ENCODE results near the gene CTSA. TPM values are rescaled to one million over a fixed set of nuclear protein-coding genes. Genes with fewer than 3 reads are reported as not detected.

CTSA gene
- total RNA-seq: 136 and 192 TPM in 2 replicates

DNA sequence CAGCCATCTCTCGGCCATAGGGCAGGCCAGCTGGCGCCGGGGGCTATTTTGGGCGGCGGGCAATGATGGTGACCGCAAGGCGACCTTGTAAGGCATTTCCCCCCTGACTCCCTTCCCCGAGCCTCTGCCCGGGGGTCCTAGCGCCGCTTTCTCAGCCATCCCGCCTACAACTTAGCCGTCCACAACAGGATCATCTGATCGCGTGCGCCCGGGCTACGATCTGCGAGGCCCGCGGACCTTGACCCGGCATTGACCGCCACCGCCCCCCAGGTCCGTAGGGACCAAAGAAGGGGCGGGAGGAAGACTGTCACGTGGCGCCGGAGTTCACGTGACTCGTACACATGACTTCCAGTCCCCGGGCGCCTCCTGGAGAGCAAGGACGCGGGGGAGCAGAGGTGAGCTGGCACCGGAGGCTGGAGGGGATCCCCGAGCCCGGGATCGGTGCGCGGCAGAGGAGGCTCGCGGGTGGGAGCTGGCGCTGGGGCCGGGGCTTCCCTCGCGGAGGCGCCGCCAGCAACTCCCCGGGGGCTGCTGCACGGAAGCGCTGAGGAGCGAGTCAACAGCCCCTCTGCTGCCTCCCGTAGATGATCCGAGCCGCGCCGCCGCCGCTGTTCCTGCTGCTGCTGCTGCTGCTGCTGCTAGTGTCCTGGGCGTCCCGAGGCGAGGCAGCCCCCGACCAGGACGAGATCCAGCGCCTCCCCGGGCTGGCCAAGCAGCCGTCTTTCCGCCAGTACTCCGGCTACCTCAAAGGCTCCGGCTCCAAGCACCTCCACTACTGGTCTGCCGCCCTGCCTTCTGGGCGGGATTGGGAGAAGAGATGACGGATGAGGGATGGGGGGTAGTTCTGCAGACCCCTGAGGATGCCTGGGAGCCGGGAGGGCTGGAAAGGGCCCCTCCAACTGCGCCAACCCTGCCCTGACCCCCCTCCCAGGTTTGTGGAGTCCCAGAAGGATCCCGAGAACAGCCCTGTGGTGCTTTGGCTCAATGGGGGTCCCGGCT, at the start of gene CTSA, which contains the start of gene NEURL2:
CTSA (plus strand) TSS at position 351 of the 999 bp plus-strand sequence; CDS start at position 585, 234 bp downstream.
NEURL2 (minus strand) TSS at position 224 of the 999 bp plus-strand sequence; CDS start at position 7, 217 bp downstream.
- TF ChIP-seq, protein P1, sequence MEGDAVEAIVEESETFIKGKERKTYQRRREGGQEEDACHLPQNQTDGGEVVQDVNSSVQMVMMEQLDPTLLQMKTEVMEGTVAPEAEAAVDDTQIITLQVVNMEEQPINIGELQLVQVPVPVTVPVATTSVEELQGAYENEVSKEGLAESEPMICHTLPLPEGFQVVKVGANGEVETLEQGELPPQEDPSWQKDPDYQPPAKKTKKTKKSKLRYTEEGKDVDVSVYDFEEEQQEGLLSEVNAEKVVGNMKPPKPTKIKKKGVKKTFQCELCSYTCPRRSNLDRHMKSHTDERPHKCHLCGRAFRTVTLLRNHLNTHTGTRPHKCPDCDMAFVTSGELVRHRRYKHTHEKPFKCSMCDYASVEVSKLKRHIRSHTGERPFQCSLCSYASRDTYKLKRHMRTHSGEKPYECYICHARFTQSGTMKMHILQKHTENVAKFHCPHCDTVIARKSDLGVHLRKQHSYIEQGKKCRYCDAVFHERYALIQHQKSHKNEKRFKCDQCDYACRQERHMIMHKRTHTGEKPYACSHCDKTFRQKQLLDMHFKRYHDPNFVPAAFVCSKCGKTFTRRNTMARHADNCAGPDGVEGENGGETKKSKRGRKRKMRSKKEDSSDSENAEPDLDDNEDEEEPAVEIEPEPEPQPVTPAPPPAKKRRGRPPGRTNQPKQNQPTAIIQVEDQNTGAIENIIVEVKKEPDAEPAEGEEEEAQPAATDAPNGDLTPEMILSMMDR (IDR thresholded peaks at IDR 0.05; ENCODE audit: insufficient read depth, low read length, poor library complexity, severe bottlenecking): no peak
- no peak for DNase-seq (ENCODE audit: low read depth)
- Histone ChIP-seq H3K4me3 (ENCODE audit: low read depth, low read length) (peak within 1 kb of the TSS; percentile 73), H3K36me3 (ENCODE audit: control insufficient read depth, insufficient read depth, low read length) (peaks cover 1% of the 10 kb centered on the region), H3K27me3 (ENCODE audit: control insufficient read depth, insufficient read depth, low read length) (no peaks in the 10 kb centered on the region)

DNA sequence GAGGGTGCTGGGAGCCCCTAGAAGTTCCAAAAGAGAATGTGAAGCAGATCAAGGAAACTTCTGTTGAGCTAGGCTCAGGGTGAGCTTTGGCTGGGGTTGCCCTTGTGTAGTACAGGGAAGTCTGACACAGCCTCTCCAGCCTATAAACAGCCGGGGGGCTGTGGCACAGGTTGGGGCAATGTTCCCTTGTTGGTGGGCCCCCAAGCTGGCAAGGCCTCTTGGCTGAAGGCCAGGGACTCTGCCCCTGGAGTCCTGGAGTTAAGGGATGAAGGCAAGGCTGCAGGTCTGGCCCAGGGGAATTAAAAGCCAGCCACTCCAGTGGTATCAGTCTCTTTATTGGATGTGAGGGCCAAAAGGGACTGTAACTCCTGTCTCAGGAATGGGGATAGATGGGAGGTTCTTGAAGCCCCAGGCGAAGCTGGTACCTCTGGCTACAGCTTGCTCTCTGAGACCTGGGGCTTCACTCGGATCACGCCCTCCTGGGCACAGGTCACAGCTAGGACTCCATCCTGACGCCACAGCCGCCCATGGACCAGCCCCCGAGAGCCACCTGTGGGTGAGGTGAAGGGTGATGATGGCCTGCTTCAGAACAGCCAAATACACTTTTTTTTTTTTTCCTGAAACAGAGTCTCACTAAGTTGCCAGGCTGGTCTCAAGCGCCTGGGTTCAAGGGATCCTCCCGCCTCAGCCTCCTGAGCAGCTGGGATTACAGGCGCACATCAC, 49.6 kb upstream of the CTSA start:
- Histone ChIP-seq H3K27me3 (ENCODE audit: control insufficient read depth, insufficient read depth, low read length) (no peaks in the 10 kb centered on the region), H3K4me3 (ENCODE audit: low read depth, low read length) (no peak overlapping the region), H3K36me3 (ENCODE audit: control insufficient read depth, insufficient read depth, low read length) (peaks cover 4% of the 10 kb centered on the region)
- TF ChIP-seq, protein P1 (IDR thresholded peaks at IDR 0.05; ENCODE audit: insufficient read depth, low read length, poor library complexity, severe bottlenecking): no peak
- no peak for DNase-seq (ENCODE audit: low read depth)

DNA sequence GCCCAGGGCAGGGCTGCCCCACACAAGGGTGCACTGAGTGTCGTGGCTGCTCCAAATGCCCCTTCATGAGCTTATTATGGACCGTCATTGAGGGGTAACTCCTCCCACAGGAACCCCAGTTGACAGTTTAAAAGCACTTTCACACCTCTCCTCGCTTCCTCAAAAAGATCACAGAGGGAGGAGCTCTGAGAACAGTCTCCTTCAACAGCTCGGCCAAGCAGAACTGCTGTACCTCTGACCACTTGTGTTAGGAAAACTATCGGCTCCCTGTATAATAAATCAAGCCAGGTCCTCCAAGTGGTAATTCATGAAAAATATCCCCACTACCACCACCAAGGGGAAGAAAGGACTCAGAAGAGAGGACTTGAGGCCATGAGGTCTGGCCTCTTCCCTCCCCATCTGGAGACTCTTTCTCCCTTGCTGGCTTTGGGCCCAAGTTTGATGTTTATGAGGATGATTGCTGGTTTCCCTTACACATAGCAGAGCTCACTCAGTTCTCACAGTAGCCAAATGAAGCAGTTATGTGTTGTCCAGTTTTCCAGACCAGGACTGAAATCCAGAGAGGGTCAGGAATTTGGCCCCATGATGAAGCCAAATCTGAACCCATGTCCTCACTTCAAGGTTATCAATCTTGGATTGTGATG, 48.8 kb upstream of the CTSA start:
- Histone ChIP-seq H3K36me3 (ENCODE audit: control insufficient read depth, insufficient read depth, low read length) (peaks cover 4% of the 10 kb centered on the region), H3K27me3 (ENCODE audit: control insufficient read depth, insufficient read depth, low read length) (no peaks in the 10 kb centered on the region), H3K4me3 (ENCODE audit: low read depth, low read length) (no peak overlapping the region)
- TF ChIP-seq, protein P1 (IDR thresholded peaks at IDR 0.05; ENCODE audit: insufficient read depth, low read length, poor library complexity, severe bottlenecking): no peak
- no peak for DNase-seq (ENCODE audit: low read depth)

DNA sequence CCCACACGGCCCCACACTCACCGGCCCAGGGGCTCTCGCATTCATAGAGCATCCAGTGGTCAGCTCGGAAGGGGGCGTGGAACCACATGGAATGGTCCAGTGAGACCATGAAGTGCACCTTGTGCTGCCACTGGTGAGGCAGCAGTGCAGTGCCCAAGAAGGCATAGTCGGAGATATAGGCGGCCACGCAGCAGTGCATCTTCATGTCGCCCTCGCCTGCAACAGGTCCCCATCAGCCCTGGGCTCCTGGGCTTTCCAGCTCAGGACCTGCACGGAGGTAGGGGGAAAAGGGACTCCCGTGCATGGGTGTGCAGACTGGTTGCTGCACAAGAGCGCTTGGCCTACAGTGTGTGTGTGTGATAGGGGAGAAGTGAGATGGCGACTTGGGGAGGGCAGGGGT, 47.6 kb upstream of the CTSA start:
- TF ChIP-seq, protein P1 (IDR thresholded peaks at IDR 0.05; ENCODE audit: insufficient read depth, low read length, poor library complexity, severe bottlenecking): no peak

DNA sequence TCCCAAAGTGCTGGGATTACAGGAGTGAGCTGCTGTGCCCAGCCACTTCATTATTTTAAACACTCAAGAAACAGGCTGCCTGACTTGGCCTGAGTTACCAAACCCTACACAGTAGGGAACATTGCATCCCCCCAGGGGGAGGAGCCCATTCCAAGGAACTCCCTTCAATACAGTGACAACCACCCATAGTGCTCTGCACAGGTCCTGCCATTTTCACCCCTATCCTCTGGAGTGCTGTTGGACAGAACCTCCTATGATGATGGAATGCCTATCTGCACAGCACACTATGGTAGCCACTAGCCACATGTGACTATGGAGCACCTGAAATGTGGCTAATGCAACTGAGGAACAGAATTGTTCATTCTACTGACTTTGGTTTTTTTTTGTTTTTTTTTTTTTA, 45.7 kb upstream of the CTSA start:
- no peaks in the 10 kb centered on the region for H3K27me3 ChIP-seq (ENCODE audit: control insufficient read depth, insufficient read depth, low read length)
- peaks cover 4% of the 10 kb centered on the region for H3K36me3 ChIP-seq (ENCODE audit: control insufficient read depth, insufficient read depth, low read length)
- no peak for DNase-seq (ENCODE audit: low read depth)
- H3K4me3 ChIP-seq (ENCODE audit: low read depth, low read length): no peak overlapping the region
- TF ChIP-seq, protein P1 (IDR thresholded peaks at IDR 0.05; ENCODE audit: insufficient read depth, low read length, poor library complexity, severe bottlenecking): no peak

More for the DNA sequence above, 47.6 kb upstream of the CTSA start:
- Histone ChIP-seq H3K4me3 (ENCODE audit: low read depth, low read length) (no peak overlapping the region), H3K36me3 (ENCODE audit: control insufficient read depth, insufficient read depth, low read length) (peaks cover 4% of the 10 kb centered on the region), H3K27me3 (ENCODE audit: control insufficient read depth, insufficient read depth, low read length) (no peaks in the 10 kb centered on the region)
- no peak for DNase-seq (ENCODE audit: low read depth)

Measured in kidney epithelial cell (primary cell).